Measurements from ENCODE around the gene NCAM1.

DNA sequence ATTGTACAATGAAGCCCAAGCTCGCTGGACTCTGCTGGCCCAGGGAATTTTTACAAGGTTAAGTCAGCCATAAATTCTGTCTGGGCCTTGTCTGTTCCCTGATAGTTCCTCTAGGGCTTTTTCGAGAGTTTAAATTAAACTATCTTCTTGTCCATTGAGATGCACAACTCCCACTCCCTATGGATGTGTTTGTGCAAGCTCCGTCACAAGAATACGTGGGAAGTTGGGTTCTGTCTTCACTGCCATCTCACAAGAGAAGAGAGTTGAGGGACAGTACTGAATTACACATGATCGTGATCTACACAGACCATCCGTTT lies 199.5 kb downstream of the NCAM1 start:
- TF ChIP-seq ZBTB21 (CRISPR knock-in tag; IDR thresholded peaks at IDR 0.05; ENCODE audit: borderline replicate concordance) (no peak), CREB1 (CRISPR knock-in tag; IDR thresholded peaks at IDR 0.05) (no peak), FOXK1 (CRISPR knock-in tag; IDR thresholded peaks at IDR 0.05) (no peak), TEAD4 (CRISPR knock-in tag; IDR thresholded peaks at IDR 0.05) (no peak), ELF4 (CRISPR knock-in tag; IDR thresholded peaks at IDR 0.05; ENCODE audit: low read depth) (no peak)
- TF ChIP-seq, protein P1, sequence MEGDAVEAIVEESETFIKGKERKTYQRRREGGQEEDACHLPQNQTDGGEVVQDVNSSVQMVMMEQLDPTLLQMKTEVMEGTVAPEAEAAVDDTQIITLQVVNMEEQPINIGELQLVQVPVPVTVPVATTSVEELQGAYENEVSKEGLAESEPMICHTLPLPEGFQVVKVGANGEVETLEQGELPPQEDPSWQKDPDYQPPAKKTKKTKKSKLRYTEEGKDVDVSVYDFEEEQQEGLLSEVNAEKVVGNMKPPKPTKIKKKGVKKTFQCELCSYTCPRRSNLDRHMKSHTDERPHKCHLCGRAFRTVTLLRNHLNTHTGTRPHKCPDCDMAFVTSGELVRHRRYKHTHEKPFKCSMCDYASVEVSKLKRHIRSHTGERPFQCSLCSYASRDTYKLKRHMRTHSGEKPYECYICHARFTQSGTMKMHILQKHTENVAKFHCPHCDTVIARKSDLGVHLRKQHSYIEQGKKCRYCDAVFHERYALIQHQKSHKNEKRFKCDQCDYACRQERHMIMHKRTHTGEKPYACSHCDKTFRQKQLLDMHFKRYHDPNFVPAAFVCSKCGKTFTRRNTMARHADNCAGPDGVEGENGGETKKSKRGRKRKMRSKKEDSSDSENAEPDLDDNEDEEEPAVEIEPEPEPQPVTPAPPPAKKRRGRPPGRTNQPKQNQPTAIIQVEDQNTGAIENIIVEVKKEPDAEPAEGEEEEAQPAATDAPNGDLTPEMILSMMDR (IDR thresholded peaks at IDR 0.05): no peak
- TF ChIP-seq, protein P2, sequence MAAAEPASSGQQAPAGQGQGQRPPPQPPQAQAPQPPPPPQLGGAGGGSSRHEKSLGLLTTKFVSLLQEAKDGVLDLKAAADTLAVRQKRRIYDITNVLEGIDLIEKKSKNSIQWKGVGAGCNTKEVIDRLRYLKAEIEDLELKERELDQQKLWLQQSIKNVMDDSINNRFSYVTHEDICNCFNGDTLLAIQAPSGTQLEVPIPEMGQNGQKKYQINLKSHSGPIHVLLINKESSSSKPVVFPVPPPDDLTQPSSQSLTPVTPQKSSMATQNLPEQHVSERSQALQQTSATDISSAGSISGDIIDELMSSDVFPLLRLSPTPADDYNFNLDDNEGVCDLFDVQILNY (CRISPR knock-in tag; IDR thresholded peaks at IDR 0.05): no peak
- TF ChIP-seq, protein P3, sequence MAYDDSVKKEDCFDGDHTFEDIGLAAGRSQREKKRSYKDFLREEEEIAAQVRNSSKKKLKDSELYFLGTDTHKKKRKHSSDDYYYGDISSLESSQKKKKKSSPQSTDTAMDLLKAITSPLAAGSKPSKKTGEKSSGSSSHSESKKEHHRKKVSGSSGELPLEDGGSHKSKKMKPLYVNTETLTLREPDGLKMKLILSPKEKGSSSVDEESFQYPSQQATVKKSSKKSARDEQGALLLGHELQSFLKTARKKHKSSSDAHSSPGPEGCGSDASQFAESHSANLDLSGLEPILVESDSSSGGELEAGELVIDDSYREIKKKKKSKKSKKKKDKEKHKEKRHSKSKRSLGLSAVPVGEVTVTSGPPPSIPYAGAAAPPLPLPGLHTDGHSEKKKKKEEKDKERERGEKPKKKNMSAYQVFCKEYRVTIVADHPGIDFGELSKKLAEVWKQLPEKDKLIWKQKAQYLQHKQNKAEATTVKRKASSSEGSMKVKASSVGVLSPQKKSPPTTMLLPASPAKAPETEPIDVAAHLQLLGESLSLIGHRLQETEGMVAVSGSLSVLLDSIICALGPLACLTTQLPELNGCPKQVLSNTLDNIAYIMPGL (CRISPR knock-in tag; IDR thresholded peaks at IDR 0.05): no peak
